GM23338 (cell line): ENCODE data around the gene HOXC9. TPM values are rescaled to one million over a fixed set of nuclear protein-coding genes. Genes with fewer than 3 reads are reported as not detected.
A peak's percentile ranks its signal among the peaks of the same experiment; 100 is the strongest.

Experiments
- ATAC-seq: fragments of 200-7000 bp; cut with Tn5 transposase; 3 replicates; pipeline ENCODE4 v1.9.1; 2020
- DNase-seq: peaks from one replicate; pipeline ENCODE4 v3.0.0-alpha.2; 2015; ENCODE audit warnings: low spot score
- H2AFZ ChIP-seq: fragments of 200-600 bp; sonication (generic); 2 replicates; pipeline ENCODE4 v1.8.0; 2016; ENCODE audit warnings: antibody characterized with exemption, mild to moderate bottlenecking, moderate library complexity
- H3F3A ChIP-seq: fragments of 200-600 bp; sonication (generic); replicated peaks from 2 replicates; pipeline ENCODE4 v1.8.0; 2017; ENCODE audit warnings: antibody characterized with exemption, mixed run types, low read depth
- H3K27ac ChIP-seq: fragments of 200-600 bp; sonication (generic); 2 replicates; pipeline ENCODE4 v1.6.1; 2016; ENCODE audit warnings: low read depth
- H3K27me3 ChIP-seq: fragments of 200-600 bp; sonication (generic); 2 replicates; pipeline ENCODE4 v1.8.0; 2016; ENCODE audit warnings: mild to moderate bottlenecking, mixed run types, moderate library complexity; ENCODE audit not compliant: insufficient read depth
- H3K36me3 ChIP-seq: fragments of 200-600 bp; sonication (generic); 2 replicates; pipeline ENCODE4 v1.8.0; 2016; ENCODE audit warnings: mild to moderate bottlenecking; ENCODE audit not compliant: insufficient read depth
- H3K4me1 ChIP-seq: fragments of 200-600 bp; sonication (generic); 2 replicates; pipeline ENCODE4 v1.8.0; 2016; ENCODE audit warnings: mild to moderate bottlenecking, moderate library complexity; ENCODE audit not compliant: insufficient read depth
- H3K4me2 ChIP-seq: fragments of 200-600 bp; sonication (generic); 2 replicates; pipeline ENCODE4 v1.7.1; 2017; ENCODE audit warnings: mixed run types
- H3K4me3 ChIP-seq: fragments of 200-600 bp; sonication (generic); 2 replicates; pipeline ENCODE4 v1.6.1; 2016; ENCODE audit warnings: mixed run types
- H3K79me2 ChIP-seq: fragments of 200-600 bp; sonication (generic); replicated peaks from 2 replicates; pipeline ENCODE4 v1.8.0; 2017; ENCODE audit warnings: mild to moderate bottlenecking; ENCODE audit not compliant: insufficient read depth
- H3K9me2 ChIP-seq: fragments of 200-600 bp; sonication (generic); 2 replicates; pipeline ENCODE4 v1.8.0; 2017; ENCODE audit not compliant: insufficient read depth
- H4K20me1 ChIP-seq: fragments of 200-600 bp; sonication (generic); replicated peaks from 2 replicates; pipeline ENCODE4 v1.8.0; 2017; ENCODE audit warnings: mild to moderate bottlenecking; ENCODE audit not compliant: insufficient read depth
- H3K27ac Mint-ChIP-seq: 2 replicates; pipeline ENCODE4 v1.8.0; 2020; ENCODE audit warnings: inconsistent platforms, mild to moderate bottlenecking, moderate library complexity, mixed read lengths
- H3K27me3 Mint-ChIP-seq: 3 replicates; pipeline ENCODE4 v1.8.0; 2022; ENCODE audit warnings: low read depth, mild to moderate bottlenecking, moderate library complexity, mixed read lengths, inconsistent platforms; ENCODE audit not compliant: insufficient read depth, poor library complexity
- H3K36me3 Mint-ChIP-seq: 3 replicates; pipeline ENCODE4 v1.8.0; 2021; ENCODE audit warnings: low read depth, mild to moderate bottlenecking, inconsistent platforms, moderate library complexity, mixed read lengths
- H3K4me1 Mint-ChIP-seq: 3 replicates; pipeline ENCODE4 v1.8.0; 2020; ENCODE audit warnings: mild to moderate bottlenecking, inconsistent platforms, mixed read lengths
- H3K4me3 Mint-ChIP-seq: 3 replicates; pipeline ENCODE4 v1.8.0; 2021; ENCODE audit warnings: moderate library complexity, mild to moderate bottlenecking, inconsistent platforms, mixed read lengths
- H3K9me3 Mint-ChIP-seq: 3 replicates; pipeline ENCODE4 v1.8.0; 2020; ENCODE audit warnings: moderate library complexity, mild to moderate bottlenecking, inconsistent platforms, mixed read lengths
- CTCF ChIP-seq, 2 experiments: fragments of 200-600 bp in 1 of 2; sonication (generic) in 1 of 2; conservative IDR thresholded peaks; 2 replicates each; pipeline versions ENCODE4 v1.5.1 to v1.6.1; 2016 to 2017; ENCODE audit warnings: antibody characterized with exemption in 2 of 2, low read depth in 2 of 2, mild to moderate bottlenecking in 2 of 2, moderate library complexity in 1 of 2
- ETS1 ChIP-seq: IDR thresholded peaks from 2 replicates; pipeline ENCODE4 v1.6.1; 2016; ENCODE audit warnings: antibody characterized with exemption
- EZH2 ChIP-seq: fragments of 200-600 bp; sonication (generic); IDR thresholded peaks from one replicate; pipeline ENCODE4 v1.8.0; 2017; ENCODE audit warnings: antibody characterized with exemption, mild to moderate bottlenecking, low read depth; ENCODE audit not compliant: unreplicated experiment
- EZH2phosphoT487 ChIP-seq: fragments of 200-600 bp; sonication (generic); IDR thresholded peaks from one replicate; pipeline ENCODE4 v1.8.1; 2018; ENCODE audit warnings: antibody characterized with exemption; ENCODE audit not compliant: unreplicated experiment
- POLR2AphosphoS5 ChIP-seq: IDR thresholded peaks from 2 replicates; pipeline ENCODE4 v1.6.1; 2016; ENCODE audit warnings: antibody characterized with exemption, low read depth
- STAT1 ChIP-seq: IDR thresholded peaks from one replicate; pipeline ENCODE4 v1.6.1; 2016; ENCODE audit warnings: antibody characterized with exemption; ENCODE audit not compliant: unreplicated experiment
- ZNF462 ChIP-seq: fragments of 250-450 bp; sonication (Bioruptor Pico); IDR thresholded peaks from 2 replicates; pipeline ENCODE4 v1.5.0; 2020; ENCODE audit warnings: mild to moderate bottlenecking, moderate library complexity
- polyA plus RNA-seq: library from polyadenylated mRNA; unstranded; fragments of >200 nt; fragmentation: Nextera tagmentation; extraction: Ambion mirVana; gene quantifications from 2 replicates; pipeline ENCODE4 v1.2.1, GENCODE V29; 2016
- total RNA-seq: library from RNA; depleted of rRNA; stranded (reverse); fragments of >200 nt; shearing (Covaris generic); gene quantifications from 2 replicates; pipeline ENCODE4 v1.2.3, GENCODE V29; 2014

Gene HOXC9
- total and polyA plus RNA-seq, 2 experiments from 2014 or later: not detected

GRCh38 chr12:54038284-54038870 lies 38.4 kb downstream of the HOXC9 start:
- H2AFZ ChIP-seq: no peak overlapping the region
- Mint-ChIP-seq H3K27me3 (peaks cover 97% of the 10 kb centered on the region), H3K36me3 (no peaks in the 10 kb centered on the region; the same call in 2 of the 3 replicates), H3K4me3 (no peak overlapping the region), H3K4me1 (peaks cover 15% of the 10 kb centered on the region), H3K9me3 (peaks cover 7% of the 10 kb centered on the region; the same call in 2 of the 3 replicates), H3K27ac (no peak overlapping the region)
- TF ChIP-seq EZH2: peak; percentile 31
- no peak for TF ChIP-seq ZNF462
- no peak overlapping the region for H3K4me3 ChIP-seq
- H3K9me2 ChIP-seq: no peaks in the 10 kb centered on the region
- H3K4me1 ChIP-seq: peaks cover 14% of the 10 kb centered on the region; the same call in 1 of the 2 replicates
- no peak for ATAC-seq
- no peaks in the 10 kb centered on the region for H3K79me2 ChIP-seq
- H3K27ac ChIP-seq: no peak overlapping the region
- peaks cover 100% of the 10 kb centered on the region for H3K27me3 ChIP-seq
- peaks cover 15% of the 10 kb centered on the region; the same call in 1 of the 2 replicates for H3F3A ChIP-seq
- no peaks in the 10 kb centered on the region for H3K36me3 ChIP-seq
- DNase-seq: no peak
- no peak overlapping the region for H3K4me2 ChIP-seq
- peaks cover 37% of the 10 kb centered on the region for H4K20me1 ChIP-seq

- no peaks in the 10 kb centered on the region for H3K79me2 ChIP-seq
- H3F3A ChIP-seq: peaks cover 13% of the 10 kb centered on the region; the same call in 1 of the 2 replicates
- Mint-ChIP-seq H3K27me3 (peaks cover 100% of the 10 kb centered on the region), H3K4me1 (peaks cover 15% of the 10 kb centered on the region), H3K9me3 (peaks cover 7% of the 10 kb centered on the region; the same call in 2 of the 3 replicates), H3K4me3 (no peak overlapping the region), H3K36me3 (no peaks in the 10 kb centered on the region; the same call in 2 of the 3 replicates), H3K27ac (no peak overlapping the region)
- DNase-seq (no peak), ATAC-seq (no peak; the same call in 2 of the 3 replicates)
- no peak overlapping the region for H3K4me3 ChIP-seq
- no peak for TF ChIP-seq CTCF (conservative IDR thresholded peaks at IDR 0.05; ENCODE audit: low read depth in 2 of 2)
- no peak for TF ChIP-seq STAT1
- peak; percentile 24 for TF ChIP-seq EZH2phosphoT487
- TF ChIP-seq EZH2: peak; percentile 75
- TF ChIP-seq POLR2AphosphoS5: no peak
- TF ChIP-seq ETS1: no peak
- H2AFZ ChIP-seq: no peak overlapping the region
- H3K36me3 ChIP-seq: no peaks in the 10 kb centered on the region
- peaks cover 39% of the 10 kb centered on the region for H4K20me1 ChIP-seq
- H3K27ac ChIP-seq: no peak overlapping the region
- no peak overlapping the region for H3K4me2 ChIP-seq
- H3K4me1 ChIP-seq: peaks cover 12% of the 10 kb centered on the region; the same call in 1 of the 2 replicates
- H3K9me2 ChIP-seq: no peaks in the 10 kb centered on the region
- H3K27me3 ChIP-seq: peaks cover 100% of the 10 kb centered on the region
Observed at GRCh38 chr12:54038871-54039414, 39.0 kb downstream of the HOXC9 start.
